GM19328 (cell line): ENCODE data around the gene PLEK.
"Not testable (repeated sequence)": the region's sequence is repeated elsewhere in the genome, so short reads cannot be mapped to it uniquely, and the experiment has no call there.

ENCODE experiments used
- ATAC-seq: cut with Tn5 transposase; IDR thresholded peaks from one replicate; pipeline ENCODE4 v1.9.1; 2021; ENCODE audit warnings: mild to moderate bottlenecking, moderate library complexity; ENCODE audit not compliant: unreplicated experiment

The PLEK gene

GRCh38 chr2:68384485-68385107 lies 19.5 kb downstream of the PLEK start:
- ATAC-seq, result no peak

GRCh38 chr2:68385220-68385906 lies 20.3 kb downstream of the PLEK start:
- peak; percentile 40 for ATAC-seq

- ATAC-seq, result no peak
Observed at GRCh38 chr2:68385907-68386287, 20.8 kb downstream of the PLEK start.

- ATAC-seq, result no peak
Observed at GRCh38 chr2:68386365-68386764, 21.3 kb downstream of the PLEK start.

- ATAC-seq, result peak; percentile 47
Observed at GRCh38 chr2:68387408-68388350, 22.6 kb downstream of the PLEK start.

GRCh38 chr2:68388358-68388757 lies 23.3 kb downstream of the PLEK start:
- ATAC-seq, result no peak

- no peak for ATAC-seq
Observed at GRCh38 chr2:68388772-68389171, 23.7 kb downstream of the PLEK start.

GRCh38 chr2:68390114-68390513 lies 25.0 kb downstream of the PLEK start:
- no peak for ATAC-seq

GRCh38 chr2:68390586-68390985 lies 25.5 kb downstream of the PLEK start:
- no peak for ATAC-seq

GRCh38 chr2:68391099-68391498 lies 26.0 kb downstream of the PLEK start:
- no peak for ATAC-seq

GRCh38 chr2:68391869-68392268 lies 26.8 kb downstream of the PLEK start:
- ATAC-seq, result no peak

GRCh38 chr2:68396093-68396492 lies 31.0 kb downstream of the PLEK start:
- no peak for ATAC-seq

- ATAC-seq, result not testable (repeated sequence)
Observed at GRCh38 chr2:68397704-68398263, 32.7 kb downstream of the PLEK start.

GRCh38 chr2:68403199-68403644 lies 38.1 kb downstream of the PLEK start:
- ATAC-seq, result no peak

GRCh38 chr2:68404164-68404563 lies 39.1 kb downstream of the PLEK start:
- ATAC-seq, result no peak

- no peak for ATAC-seq
Observed at GRCh38 chr2:68404893-68405799, 40.1 kb downstream of the PLEK start.

GRCh38 chr2:68411397-68412126 lies 46.5 kb downstream of the PLEK start:
- peak; percentile 88 for ATAC-seq

- ATAC-seq, result peak; percentile 24
Observed at GRCh38 chr2:68412127-68412819, 47.2 kb downstream of the PLEK start.

- ATAC-seq, result no peak
Observed at GRCh38 chr2:68413466-68413865, 48.4 kb downstream of the PLEK start.
